Epidermal melanocyte (primary cell): ENCODE measurements around the gene GMEB2.

Experiments used
- DNase-seq: peaks from one replicate; pipeline ENCODE4 v3.0.0; 2011; ENCODE audit warnings: low spot score; ENCODE audit not compliant: insufficient read length

GMEB2 gene

DNA sequence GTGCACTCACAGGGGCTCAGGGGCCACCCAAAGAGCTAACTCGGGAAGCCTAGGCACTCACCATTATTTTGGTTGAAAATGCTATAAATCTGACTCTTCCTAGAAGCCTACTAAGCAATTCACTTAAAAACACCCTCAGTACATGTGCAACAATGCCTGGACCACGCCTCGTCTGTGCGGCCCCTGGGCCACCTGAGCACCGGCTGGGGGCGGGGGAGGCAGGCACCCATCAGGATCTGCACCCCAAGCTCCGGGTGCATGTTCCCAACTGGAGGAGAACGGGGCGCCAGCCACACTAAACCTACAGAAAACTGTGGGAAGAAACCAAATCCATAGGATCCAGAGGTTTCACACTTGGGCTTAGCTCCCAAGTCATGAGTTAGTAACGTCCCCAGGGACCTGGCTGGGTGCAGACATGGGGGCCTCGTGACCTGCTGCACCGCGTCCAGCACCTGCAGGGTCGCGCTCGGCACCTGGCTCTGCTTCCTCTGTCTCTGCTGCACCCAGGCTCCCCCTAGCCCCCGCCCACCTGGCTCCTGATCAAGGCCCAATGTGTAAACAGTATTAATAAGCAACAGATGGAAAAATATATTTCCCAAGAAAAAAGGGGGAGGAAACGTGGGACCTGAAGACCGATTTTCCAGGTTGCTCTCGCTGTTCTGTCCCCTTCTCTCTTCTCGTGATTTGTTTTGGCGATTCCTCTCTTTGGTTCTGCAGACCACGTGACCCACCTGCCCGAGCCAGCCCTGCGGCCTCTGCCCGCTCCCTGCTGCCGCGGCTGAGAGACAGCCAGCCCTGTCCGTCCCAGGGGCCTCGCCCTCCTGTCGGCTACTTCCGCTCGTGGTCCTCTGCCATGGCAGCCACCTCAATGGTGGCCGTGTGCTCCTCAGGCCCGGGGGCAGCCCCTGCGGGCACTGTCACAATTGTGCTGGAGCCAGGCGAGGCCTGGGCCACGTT is 37.4 kb downstream of the GMEB2 start:
- DNase-seq: no peak

DNA sequence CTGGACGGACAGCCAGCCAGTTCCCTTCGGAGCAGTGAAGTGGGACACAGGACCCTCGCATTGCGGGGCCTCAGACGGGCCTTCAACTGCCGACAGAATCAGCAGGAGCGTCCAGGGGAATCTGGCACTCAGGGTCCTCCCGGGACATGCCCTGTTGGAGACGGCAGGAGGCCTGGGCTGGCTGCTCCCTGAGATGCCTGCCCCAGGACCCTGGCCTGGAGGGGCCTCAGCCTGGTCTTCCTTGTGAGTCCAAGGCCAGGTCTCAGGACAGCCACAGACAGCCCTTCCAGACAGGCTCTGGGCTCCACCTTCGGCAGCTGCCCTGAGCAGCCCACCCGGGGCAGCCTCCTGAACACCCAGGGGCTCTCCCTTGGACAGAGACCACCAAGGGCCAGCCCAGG is 38.3 kb downstream of the GMEB2 start:
- DNase-seq: no peak

DNA sequence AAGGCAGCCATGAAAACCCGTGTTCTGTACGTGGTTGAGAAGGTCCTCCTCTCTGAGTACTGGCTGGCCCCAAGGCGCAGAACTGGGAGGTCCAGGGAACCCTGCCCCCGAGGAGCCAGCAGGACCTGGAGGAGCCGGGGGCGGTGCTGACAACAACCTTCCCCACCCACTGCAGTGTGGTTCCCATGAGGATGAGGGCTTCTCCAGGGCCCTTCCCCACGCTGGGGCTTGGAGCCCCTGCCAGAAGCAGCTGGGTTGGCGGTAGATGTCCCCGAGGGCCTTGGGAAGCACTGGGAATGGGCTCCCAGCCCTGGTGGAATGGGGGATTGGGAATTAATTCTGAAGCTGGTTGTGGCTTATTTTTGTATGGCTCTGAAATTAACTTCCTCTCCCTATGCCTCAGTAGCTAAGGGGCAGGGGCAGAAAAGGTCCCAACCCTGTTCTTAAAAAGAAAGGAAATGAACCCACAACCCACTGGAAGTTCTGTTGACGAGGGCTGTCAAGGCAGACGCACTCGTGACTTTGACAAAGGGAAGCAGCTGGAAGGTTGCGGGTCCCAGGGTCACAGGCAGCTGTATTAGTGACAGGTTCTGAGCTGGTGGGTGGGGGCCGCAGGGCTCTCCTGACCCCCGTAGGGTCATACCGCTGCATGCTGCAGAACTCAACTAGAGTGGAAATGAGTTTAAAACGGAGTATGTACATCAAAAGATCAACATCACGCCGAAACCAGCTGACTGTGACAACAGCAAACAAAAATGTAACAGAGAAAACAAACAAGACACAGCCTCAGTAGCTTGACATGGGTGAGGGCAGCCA is 38.9 kb downstream of the GMEB2 start:
- no peak for DNase-seq

DNA sequence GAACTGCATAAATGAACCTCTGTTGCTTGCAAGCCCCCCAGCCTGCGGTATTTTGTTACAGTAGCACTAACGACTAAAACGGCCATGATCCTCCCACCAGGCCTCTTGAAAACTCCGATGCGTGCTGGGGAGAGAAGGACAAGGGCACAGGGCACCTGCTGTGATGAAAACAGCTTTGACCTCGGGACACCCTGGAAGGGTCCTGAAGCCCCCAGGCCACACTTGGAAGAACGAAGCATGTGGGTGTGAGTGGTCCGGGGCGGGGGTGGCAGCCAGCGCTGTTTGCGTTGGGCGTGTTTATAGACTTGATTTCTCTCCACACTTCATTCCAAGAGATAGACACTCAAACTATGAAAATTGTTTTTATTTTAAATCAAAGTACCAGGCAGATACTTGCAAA is 39.6 kb downstream of the GMEB2 start:
- DNase-seq: no peak

DNA sequence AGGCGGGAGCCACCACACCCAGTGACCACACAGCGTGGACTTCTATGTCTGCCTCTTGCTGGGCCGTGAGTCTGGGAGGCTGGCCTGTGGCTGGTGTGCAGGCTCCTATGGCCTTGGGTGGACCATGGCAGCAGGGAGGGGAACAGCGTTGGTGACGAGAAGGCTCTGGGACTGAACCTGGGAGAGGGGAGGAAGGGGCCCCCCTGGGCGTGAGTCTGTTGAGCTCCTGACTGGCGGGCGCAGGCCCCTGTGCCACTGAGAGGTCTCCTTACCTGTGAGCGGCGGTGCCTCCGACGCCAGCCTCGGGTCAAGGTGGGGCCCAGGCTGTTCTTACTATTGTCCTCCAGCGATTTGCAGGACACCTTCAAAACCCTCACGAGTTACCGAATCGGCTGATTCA is 40.1 kb downstream of the GMEB2 start:
- no peak for DNase-seq

DNA sequence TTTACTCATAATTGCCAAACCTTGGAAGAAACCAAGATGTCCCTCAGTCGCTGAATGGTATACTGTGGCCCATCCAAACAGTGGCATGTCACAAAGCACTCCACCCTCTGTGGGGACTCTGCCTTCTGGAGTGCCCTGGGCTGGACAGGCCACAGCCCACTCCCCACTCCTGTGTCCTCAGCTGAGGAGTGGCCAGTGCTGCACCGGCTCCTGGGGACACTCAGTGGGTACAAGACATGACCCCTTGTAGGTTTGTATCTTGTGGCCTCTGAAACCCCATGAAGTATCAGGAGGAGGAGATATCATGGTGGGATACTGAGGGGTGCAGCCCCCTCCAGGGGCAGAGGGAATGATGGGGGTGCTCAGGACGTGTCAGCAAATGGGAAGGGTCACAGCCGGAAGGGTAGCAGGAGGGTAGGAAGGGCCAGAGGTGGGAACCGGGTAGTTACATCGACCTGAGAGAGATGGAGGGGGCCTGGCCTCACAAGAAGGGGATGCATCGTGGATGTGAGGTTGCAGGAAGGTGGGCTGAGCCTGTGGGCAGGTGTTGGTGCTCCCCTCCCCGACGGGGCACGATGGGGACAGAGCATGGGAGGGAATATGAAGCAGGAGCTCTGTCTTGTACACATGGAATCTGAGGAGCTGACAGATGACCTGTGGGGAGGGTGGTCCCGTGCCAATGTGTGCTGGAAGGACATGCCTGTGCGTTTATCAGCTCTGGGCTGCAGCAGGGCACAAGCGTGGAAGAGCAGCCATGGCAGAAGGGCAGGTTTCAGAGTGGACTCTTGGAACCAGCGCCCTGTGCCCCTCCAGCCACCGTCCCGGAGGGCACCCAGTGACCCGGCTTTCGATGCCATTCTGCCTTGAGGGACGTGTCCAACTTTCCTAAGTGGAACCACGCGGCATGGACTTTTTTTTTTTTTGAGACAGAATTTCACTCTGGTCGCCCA is 41.0 kb downstream of the GMEB2 start:
- DNase-seq: no peak

DNA sequence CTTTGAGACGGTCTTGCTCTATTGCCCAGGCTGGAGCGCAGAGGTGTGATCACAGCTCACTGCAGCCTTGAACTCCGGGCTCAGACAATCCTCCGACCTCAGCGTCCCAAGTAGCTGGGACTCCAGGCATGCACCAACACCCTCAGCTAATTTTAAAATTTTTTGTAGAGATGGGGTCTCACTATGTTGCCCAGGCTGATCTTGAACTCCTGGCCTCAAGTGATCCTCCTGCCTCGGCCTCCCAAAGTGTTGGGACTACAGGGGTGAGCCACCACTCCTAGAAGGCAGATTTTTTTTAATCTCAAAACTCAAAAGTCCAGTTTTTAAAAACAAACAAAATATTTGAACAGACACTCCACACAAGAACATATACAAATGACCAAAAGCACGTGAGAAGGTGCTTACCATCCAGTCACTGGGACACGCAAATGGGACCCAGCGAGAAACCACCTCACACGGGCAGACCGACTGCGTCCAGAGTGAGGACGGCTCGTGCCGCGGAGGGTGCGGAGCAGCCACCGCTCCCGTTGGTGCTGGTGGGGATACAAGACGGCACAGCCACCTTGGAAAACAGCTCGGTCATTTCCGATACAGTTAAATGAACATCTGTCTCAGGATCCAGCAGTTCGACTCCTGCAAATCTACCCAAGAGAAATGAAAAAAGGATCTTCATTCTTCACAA is 44.4 kb downstream of the GMEB2 start:
- DNase-seq: no peak

DNA sequence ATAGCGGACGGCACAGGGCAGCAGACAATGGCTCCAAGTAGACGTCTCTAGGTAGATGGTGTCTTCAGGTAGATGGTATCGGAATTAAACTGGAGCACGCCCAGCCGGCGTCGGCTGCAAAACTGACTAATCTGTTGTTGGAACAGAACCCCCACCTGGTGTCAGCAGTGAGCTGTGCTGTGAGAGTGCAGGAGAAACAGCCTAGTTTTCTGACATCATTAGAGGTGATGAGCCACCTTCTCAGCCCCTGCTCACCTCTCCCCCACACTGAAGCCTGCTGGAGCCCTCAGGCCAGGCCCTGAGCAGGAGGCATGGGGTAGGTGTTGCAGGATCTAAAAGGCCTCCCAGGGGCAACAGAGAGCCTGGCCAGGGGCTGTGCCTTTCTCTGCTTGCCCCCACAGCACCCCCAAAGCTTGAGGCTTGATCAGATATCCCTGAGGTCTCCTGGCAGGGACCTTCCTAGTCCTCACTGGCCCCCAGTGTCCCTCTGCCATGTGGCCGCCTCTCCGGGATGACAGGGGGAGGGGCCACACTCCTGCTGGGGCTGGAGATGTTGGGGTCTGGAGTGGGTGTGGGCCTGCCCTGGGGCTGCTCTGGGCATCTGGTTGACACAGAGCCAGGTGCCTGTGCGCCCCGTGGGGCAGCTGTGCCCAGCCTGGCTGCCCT is 46.0 kb downstream of the GMEB2 start:
- no peak for DNase-seq

DNA sequence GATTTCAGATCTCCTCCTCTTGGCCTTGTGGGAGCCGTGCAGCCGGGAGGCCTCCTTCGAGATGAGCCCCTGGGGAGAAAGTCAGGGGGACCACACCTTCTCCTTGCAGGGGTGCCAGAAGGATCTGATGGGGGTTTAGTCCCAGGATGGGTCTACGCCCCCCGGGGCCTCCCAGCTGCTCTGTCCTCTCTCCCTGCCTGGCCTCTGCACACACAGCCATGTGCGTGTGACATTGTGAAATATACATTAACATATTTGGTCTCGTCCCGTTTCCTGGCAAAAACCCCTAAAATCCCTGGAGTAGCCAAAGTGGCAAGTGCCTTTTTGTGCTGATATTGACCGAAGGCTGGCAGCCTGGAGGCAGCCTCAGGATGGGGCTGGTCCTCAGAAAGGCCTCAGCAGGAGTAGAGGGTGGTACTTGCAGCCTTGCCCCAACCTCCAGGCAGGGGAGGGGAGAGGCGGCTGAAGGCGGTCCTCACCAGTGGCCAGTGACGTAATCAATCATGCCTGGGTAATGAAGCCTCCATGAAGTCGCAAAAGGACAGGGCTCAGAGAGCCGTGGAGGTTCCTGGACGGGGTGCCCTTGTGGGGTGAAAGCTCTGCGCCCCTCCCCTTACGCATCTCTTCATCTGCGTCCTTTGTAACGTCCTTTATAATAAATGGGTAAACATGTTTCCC is 47.7 kb downstream of the GMEB2 start:
- no peak for DNase-seq

DNA sequence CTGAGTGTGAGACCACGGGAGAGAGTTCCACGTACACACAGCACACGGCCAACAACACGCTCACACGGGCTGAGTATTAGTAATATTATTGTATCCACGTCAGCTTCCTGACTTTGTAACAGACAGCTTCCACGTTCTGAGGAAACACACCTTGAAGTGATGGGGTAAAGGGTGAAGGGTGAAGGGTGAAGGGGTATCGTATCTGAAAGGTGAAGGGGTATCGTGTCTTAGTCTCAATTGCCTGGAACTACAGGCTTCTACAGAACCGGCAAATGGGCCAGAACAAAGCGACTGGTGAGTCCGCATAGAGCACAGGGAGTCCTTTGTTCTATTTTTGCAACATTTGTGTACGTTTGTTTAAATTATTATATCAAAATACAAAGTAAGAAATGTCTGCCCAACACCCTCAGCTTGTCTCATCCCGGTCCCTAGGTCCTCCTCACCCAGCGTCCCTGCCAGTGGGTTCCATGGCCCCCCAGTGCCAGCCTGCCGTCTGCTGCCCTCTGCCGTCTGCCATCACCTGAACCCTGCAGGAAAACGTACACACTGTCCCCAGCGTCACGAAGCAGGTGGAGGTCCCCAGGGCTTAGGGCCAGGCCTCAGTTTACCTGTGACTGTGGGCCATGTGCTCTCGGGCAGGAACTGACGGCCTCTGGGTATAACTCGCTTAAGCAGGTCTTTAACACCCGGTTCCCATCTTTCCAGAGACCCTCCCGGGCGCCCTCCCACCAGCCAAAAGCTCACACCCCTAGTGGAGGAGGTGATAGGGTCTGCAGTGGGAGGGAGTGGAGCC is 48.5 kb downstream of the GMEB2 start:
- no peak for DNase-seq

DNA sequence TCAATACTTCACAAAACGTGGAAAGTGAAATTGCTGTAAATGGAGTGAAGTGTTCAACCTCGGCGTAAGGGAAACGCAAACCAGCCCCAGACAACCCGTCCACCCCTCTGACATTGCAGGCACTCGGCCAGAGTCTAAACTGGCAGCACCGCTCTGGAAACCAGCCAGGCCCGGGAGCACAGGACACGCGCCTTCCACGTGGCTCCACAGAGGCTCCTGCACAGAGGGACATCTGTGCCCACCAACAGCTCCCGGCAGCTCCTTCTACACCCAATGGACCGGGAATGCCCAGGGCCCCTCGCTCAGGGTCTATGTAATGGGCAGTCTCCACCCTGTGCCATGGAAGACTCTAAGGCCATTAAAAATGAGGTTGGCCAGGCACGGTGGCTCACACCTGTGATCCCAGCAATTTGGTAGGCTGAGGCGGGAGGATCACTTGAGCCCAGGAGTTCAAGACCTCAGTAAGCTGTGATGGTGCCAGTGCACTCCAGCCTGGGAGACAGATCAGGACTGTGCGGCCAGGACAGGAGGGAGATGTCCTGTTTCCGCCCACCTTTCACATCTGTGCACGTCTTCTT is 49.5 kb downstream of the GMEB2 start:
- DNase-seq: no peak

DNA sequence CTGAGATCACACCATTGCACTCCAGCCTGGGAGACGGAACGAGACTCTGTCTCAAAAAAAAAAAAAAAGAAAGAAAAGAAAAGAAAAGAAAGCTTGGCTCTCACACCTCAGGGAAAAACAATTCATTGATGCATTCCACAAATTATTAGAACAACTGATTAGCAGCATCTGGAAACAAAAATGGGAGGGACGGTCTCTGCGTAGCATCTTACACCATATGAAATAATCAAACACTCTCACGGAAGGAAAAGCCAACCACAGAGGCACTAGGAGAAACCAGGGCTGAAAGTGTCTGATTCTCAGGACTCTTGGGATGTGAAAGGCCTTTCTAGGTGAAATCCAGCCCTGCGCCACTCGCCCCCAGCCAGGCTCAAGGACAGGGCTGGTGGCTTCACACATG is 50.6 kb downstream of the GMEB2 start:
- no peak for DNase-seq

DNA sequence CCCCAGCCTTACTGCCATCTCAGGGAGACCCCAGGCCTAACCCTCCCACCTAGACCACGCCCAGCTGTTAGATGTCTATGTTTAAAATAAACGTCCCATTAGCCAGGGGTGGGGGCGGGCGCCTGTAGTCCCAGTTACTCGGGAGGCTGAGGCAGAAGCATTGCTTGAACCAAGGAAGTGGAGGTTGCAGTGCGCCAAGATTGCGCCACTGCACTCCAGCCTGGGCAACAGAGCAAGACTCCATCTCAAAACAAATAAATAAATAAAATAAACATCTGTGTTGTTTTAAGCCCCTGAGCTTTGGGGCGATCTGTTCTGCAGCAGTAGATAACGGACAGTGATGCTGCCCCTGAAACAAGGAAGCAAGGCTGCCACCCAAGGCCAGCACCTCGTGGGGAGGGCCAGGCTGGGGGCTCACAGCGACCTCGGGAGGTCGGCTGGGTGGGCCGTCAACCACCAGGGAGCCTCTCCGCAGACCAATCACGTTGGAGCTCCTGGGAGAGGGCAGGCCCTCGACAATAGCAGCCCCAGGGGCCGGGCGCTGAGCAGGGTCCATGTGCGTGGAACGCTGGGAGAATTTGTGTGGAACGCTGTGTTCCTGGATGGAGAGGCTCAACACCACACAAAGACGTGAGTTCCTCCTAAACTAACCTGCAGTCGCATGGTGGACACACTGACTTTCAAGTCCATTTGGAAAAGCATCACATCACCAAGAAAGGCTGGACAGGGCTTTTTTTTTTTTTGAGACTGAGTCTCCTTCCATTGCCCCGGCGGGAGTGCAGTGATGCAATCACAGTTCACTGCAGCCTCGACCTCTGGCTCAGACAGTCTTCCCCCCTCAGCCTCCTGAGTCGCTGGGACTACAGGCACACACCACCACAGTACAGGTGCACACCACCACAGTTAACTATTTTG is 51.8 kb downstream of the GMEB2 start:
- no peak for DNase-seq

DNA sequence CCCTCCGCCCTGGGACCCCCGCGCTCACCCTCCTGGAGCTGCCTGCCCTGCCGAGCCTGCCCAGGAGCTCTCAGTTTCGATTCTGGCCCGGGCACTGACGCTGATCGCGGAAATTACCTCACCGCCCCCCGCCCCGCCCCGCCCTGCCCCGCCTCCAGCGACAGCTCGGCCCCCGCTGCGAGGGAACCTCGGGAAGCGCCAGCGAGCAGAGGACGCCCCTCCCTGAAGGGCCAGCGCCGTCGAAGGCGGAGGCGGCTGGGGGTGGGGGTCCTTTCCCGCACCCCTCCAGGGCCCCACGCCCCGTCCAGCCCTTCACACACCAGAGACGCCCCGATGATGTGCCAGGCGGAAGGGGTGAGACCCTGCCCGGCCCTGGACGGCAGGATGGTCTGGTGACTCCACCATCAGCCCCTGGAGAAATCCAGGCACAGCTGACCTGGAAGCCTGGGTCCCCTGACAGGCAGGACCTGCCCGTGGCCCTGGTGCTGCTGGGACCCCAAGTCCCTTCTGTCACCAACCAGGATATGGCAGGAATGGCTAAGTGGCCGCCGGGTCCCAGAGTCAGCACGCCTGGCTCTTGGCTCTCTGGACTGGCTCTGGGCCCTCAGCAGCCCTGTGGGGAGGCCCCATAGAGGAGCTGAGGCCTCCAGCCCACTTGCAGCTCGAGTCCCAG is 52.6 kb downstream of the GMEB2 start, which contains the start of gene HELZ2:
Gene HELZ2 (minus strand): TSS at position 84 of the 673 bp plus-strand sequence. CDS start 1,854 bp downstream, outside the sequence.
- DNase-seq: peak; percentile 78

DNA sequence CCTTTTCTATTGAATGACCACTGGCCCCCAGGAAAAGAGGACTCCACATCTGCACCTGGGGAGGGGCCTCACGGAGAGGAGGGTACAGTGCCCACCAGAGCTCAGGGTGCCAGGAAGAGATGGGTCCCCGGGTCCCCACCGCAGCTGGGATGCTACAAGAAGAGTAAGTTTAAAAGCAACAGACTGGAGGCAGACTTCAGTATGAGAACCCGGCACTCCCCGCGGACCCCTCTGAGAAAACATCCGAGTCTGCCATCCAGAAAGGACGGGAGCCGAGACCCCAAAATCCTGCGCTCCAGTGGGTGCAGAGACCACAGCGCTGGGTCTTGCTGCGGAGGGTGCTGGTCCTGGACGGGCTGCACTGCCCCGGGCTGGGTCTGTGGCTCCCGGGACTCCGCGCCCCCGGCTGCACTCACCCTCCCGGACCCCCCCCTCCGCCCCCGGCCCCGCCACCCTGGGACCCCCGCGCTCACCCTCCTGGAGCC is 53.2 kb downstream of the GMEB2 start:
- DNase-seq: no peak
